ENCODE measurements around the gene SYK.

The SYK gene

DNA sequence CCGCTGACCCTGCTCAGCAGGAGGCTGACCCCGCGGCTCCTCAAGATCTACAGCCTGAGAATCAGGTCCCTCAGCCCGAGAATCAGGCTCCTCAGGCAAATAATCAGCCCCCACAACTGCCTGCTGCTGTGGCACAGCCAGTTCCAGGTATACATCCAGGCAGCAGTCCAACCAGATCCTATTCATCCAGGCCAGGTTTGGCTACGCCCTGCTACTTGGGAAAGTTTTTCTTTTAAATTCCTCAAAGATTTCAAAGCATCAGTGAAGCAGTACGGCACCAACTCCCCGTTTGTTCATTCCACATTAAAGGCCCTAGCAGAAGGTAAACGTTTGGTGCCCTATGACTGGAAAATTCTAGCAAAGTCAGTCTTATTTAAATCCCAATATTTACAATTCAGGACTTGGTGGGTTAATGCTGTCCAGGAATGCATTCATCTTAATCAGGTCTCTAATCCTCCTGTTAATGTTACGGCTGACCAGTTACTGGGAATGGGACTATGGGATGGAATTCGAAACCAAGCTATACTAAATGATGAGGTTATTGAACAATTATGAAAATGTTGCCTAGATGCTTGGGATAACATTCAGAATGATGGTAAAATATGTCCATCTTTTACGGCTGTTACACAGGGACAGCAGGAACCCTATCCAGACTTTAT lies 102.3 kb downstream of the SYK start:
- Histone ChIP-seq H3K4me2 (ENCODE audit: low read length) (no peak overlapping the region), H3K4ac (ENCODE audit: low read depth, low read length) (no peak overlapping the region), H2AFZ (ENCODE audit: insufficient read depth, low read length, poor library complexity) (no peak overlapping the region), H2BK5ac (ENCODE audit: low read depth, low read length, poor library complexity) (no peak overlapping the region), H3K27me3 (ENCODE audit: insufficient read depth, low read length) (no peaks in the 10 kb centered on the region), H3K18ac (ENCODE audit: low read length) (no peak overlapping the region), H3K36me3 (ENCODE audit: control insufficient read depth in 1 of 2, insufficient read depth in 2 of 2, low read length in 2 of 2) (no peaks in the 10 kb centered on the region), H2BK120ac (ENCODE audit: insufficient read depth, low read length, poor library complexity) (no peak overlapping the region), H4K8ac (ENCODE audit: low read depth, low read length) (no peak overlapping the region), H2BK12ac (ENCODE audit: low read length) (no peak overlapping the region), H3K27ac (ENCODE audit: low read depth, low read length) (no peak overlapping the region), H3K23ac (ENCODE audit: low read length) (no peak overlapping the region), H3K9me3 (ENCODE audit: insufficient read depth, low read depth, low read length) (peaks cover 6% of the 10 kb centered on the region), H4K12ac (ENCODE audit: low read depth, low read length) (no peak overlapping the region), H2AK5ac (ENCODE audit: low read length) (no peak overlapping the region), H3K79me1 (ENCODE audit: low read length) (no peaks in the 10 kb centered on the region), H3K4me1 (ENCODE audit: control insufficient read depth in 1 of 2, insufficient read depth in 2 of 2, low read length in 2 of 2) (no peaks in the 10 kb centered on the region), H3K9ac (ENCODE audit: low read length) (no peak overlapping the region), H4K91ac (ENCODE audit: low read depth, low read length) (no peak overlapping the region), H3K79me2 (ENCODE audit: control insufficient read depth, insufficient read depth, low read length, poor library complexity) (no peaks in the 10 kb centered on the region), H3K4me3 (ENCODE audit: low read depth, low read length) (no peak overlapping the region), H3K14ac (ENCODE audit: low read length) (no peak overlapping the region)
- no CpG with 5 or more reads among the region's 11 CpGs for WGBS (ENCODE audit: extremely low coverage, insufficient coverage, insufficient read length)
- no peak for DNase-seq

DNA sequence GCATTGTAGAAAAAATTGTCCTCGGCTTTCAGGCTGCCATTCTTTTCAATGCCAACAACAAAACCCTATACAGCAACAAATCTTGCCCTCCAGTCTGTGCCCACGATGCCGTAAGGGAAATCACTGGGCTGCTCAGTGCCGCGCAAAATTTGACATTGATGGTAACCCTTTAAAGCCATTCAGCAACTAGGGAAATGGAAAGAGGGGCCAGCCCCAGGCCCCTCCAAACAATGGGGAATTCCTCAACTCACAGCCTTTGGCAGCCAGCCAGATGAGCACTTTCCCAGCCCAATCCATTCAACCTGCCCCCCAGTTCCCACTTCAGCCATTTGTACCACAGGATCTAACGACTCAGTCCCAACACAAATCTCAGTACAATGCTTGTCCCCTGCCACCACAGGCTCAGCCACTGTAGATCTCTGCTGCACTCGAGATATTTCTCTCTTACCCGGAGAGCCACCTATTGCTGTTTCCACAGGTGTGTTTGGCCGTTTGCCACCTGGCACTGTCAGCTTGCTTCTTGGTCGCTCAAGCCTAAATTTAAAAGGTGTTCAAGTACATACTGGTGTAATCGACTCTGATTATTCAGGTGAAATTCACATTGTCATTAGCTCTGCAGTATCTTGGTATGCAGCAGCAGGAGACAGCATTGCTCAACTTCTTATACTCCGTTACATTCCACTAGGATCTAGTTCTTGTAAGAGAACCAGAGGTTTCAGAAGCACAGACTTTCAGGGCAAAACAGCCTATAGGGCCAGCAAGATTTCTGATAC lies 103.3 kb downstream of the SYK start:
- Histone ChIP-seq H4K12ac (ENCODE audit: low read depth, low read length) (no peak overlapping the region), H3K9ac (ENCODE audit: low read length) (no peak overlapping the region), H3K79me2 (ENCODE audit: control insufficient read depth, insufficient read depth, low read length, poor library complexity) (no peaks in the 10 kb centered on the region), H3K4me1 (ENCODE audit: control insufficient read depth in 1 of 2, insufficient read depth in 2 of 2, low read length in 2 of 2) (no peaks in the 10 kb centered on the region), H3K79me1 (ENCODE audit: low read length) (no peaks in the 10 kb centered on the region), H4K8ac (ENCODE audit: low read depth, low read length) (no peak overlapping the region), H3K36me3 (ENCODE audit: control insufficient read depth in 1 of 2, insufficient read depth in 2 of 2, low read length in 2 of 2) (no peaks in the 10 kb centered on the region), H3K4ac (ENCODE audit: low read depth, low read length) (no peak overlapping the region), H3K18ac (ENCODE audit: low read length) (no peak overlapping the region), H4K91ac (ENCODE audit: low read depth, low read length) (no peak overlapping the region), H3K27ac (ENCODE audit: low read depth, low read length) (no peak overlapping the region), H2BK5ac (ENCODE audit: low read depth, low read length, poor library complexity) (no peak overlapping the region), H3K4me3 (ENCODE audit: low read depth, low read length) (no peak overlapping the region), H3K27me3 (ENCODE audit: insufficient read depth, low read length) (no peaks in the 10 kb centered on the region), H2BK12ac (ENCODE audit: low read length) (no peak overlapping the region), H3K4me2 (ENCODE audit: low read length) (no peak overlapping the region), H3K9me3 (ENCODE audit: insufficient read depth, low read depth, low read length) (peaks cover 6% of the 10 kb centered on the region), H2BK120ac (ENCODE audit: insufficient read depth, low read length, poor library complexity) (no peak overlapping the region), H3K23ac (ENCODE audit: low read length) (no peak overlapping the region), H2AK5ac (ENCODE audit: low read length) (no peak overlapping the region), H2AFZ (ENCODE audit: insufficient read depth, low read length, poor library complexity) (no peak overlapping the region), H3K14ac (ENCODE audit: low read length) (no peak overlapping the region)
- DNase-seq = no peak
- WGBS (ENCODE audit: extremely low coverage, insufficient coverage, insufficient read length) = no CpG with 5 or more reads among the region's 12 CpGs

DNA sequence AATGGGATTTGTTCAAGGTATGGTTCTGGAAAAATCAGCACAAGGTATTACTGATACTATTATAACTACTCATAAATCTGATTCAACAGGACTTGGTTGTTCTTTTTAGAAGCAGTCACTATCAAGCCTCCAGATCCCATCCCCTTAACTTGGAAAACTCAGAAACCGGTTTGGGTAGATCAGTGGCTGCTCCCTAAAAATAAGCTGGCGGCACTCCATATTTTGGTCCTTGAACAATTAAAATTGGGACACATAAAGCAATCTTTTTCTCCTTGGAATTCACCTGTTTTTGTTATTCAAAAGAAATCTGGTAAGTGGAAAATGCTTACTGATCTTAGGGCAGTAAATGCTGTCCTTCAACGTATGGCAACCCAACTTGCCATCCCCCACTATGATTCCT lies 104.2 kb downstream of the SYK start:
- Histone ChIP-seq H2BK5ac (ENCODE audit: low read depth, low read length, poor library complexity) (no peak overlapping the region), H3K9me3 (ENCODE audit: insufficient read depth, low read depth, low read length) (peaks cover 6% of the 10 kb centered on the region), H3K14ac (ENCODE audit: low read length) (no peak overlapping the region), H2BK120ac (ENCODE audit: insufficient read depth, low read length, poor library complexity) (no peak overlapping the region), H2AFZ (ENCODE audit: insufficient read depth, low read length, poor library complexity) (no peak overlapping the region), H4K91ac (ENCODE audit: low read depth, low read length) (no peak overlapping the region), H3K4me2 (ENCODE audit: low read length) (no peak overlapping the region), H3K27ac (ENCODE audit: low read depth, low read length) (no peak overlapping the region), H3K79me2 (ENCODE audit: control insufficient read depth, insufficient read depth, low read length, poor library complexity) (no peaks in the 10 kb centered on the region), H3K4me1 (ENCODE audit: control insufficient read depth in 1 of 2, insufficient read depth in 2 of 2, low read length in 2 of 2) (no peaks in the 10 kb centered on the region), H3K9ac (ENCODE audit: low read length) (no peak overlapping the region), H3K23ac (ENCODE audit: low read length) (no peak overlapping the region), H3K4me3 (ENCODE audit: low read depth, low read length) (no peak overlapping the region), H3K36me3 (ENCODE audit: control insufficient read depth in 1 of 2, insufficient read depth in 2 of 2, low read length in 2 of 2) (no peaks in the 10 kb centered on the region), H2BK12ac (ENCODE audit: low read length) (no peak overlapping the region), H2AK5ac (ENCODE audit: low read length) (no peak overlapping the region), H4K8ac (ENCODE audit: low read depth, low read length) (no peak overlapping the region), H4K12ac (ENCODE audit: low read depth, low read length) (no peak overlapping the region), H3K4ac (ENCODE audit: low read depth, low read length) (no peak overlapping the region), H3K27me3 (ENCODE audit: insufficient read depth, low read length) (no peaks in the 10 kb centered on the region), H3K18ac (ENCODE audit: low read length) (no peak overlapping the region), H3K79me1 (ENCODE audit: low read length) (no peaks in the 10 kb centered on the region)
- WGBS (ENCODE audit: extremely low coverage, insufficient coverage, insufficient read length) = no CpG with 5 or more reads among the region's 3 CpGs
- DNase-seq = no peak

DNA sequence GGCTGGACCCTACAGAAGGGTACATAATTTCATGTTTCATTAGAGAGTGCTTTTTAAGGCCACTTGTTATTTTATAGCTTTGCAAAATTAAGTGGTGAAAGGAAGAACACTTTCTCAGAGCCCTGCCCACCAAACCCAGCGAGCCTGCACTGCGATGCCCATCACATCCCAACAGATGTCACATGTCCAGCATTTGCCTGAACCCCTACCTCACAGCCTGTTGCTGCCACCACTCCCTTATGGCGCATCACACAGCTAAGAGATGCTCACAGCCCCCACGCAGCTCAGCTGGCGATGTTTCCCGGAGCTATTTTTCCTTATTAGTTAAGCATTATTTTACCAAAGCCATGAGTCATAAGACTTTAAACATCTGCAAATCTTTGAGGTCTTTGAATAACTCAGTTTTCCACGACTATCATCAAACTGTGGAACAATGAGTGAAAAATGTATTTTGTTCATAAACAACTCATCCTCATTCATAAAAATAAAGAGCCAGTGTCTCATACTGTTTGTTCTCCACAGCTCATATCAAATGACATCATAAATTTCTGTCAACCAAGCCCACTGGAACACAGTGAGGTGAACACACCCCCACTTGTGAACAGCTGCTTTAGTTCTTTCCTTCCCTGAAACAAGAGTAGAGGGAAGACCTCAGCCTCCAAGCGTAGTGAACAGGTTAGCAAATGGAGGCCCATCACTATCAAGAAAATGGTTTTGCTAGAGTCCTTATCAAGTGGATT lies 104.9 kb downstream of the SYK start:
- H2BK5ac ChIP-seq (ENCODE audit: low read depth, low read length, poor library complexity) = no peak overlapping the region
- H3K79me1 ChIP-seq (ENCODE audit: low read length) = no peaks in the 10 kb centered on the region
- no peak overlapping the region for H3K27ac ChIP-seq (ENCODE audit: low read depth, low read length)
- H4K12ac ChIP-seq (ENCODE audit: low read depth, low read length) = no peak overlapping the region
- H3K18ac ChIP-seq (ENCODE audit: low read length) = no peak overlapping the region
- H3K79me2 ChIP-seq (ENCODE audit: control insufficient read depth, insufficient read depth, low read length, poor library complexity) = no peaks in the 10 kb centered on the region
- H3K4me2 ChIP-seq (ENCODE audit: low read length) = no peak overlapping the region
- H3K4me1 ChIP-seq (ENCODE audit: control insufficient read depth in 1 of 2, insufficient read depth in 2 of 2, low read length in 2 of 2) = no peaks in the 10 kb centered on the region
- no peak overlapping the region for H3K4ac ChIP-seq (ENCODE audit: low read depth, low read length)
- no peak overlapping the region for H4K8ac ChIP-seq (ENCODE audit: low read depth, low read length)
- H3K23ac ChIP-seq (ENCODE audit: low read length) = no peak overlapping the region
- no peak for DNase-seq
- H2BK12ac ChIP-seq (ENCODE audit: low read length) = no peak overlapping the region
- H3K27me3 ChIP-seq (ENCODE audit: insufficient read depth, low read length) = no peaks in the 10 kb centered on the region
- no peak overlapping the region for H3K9ac ChIP-seq (ENCODE audit: low read length)
- WGBS (ENCODE audit: extremely low coverage, insufficient coverage, insufficient read length) = no CpG with 5 or more reads among the region's 8 CpGs
- H2AK5ac ChIP-seq (ENCODE audit: low read length) = no peak overlapping the region
- H2BK120ac ChIP-seq (ENCODE audit: insufficient read depth, low read length, poor library complexity) = no peak overlapping the region
- H2AFZ ChIP-seq (ENCODE audit: insufficient read depth, low read length, poor library complexity) = no peak overlapping the region
- no peak overlapping the region for H3K4me3 ChIP-seq (ENCODE audit: low read depth, low read length)
- H3K14ac ChIP-seq (ENCODE audit: low read length) = no peak overlapping the region
- H3K9me3 ChIP-seq (ENCODE audit: insufficient read depth, low read depth, low read length) = peaks cover 6% of the 10 kb centered on the region
- H4K91ac ChIP-seq (ENCODE audit: low read depth, low read length) = no peak overlapping the region
- no peaks in the 10 kb centered on the region for H3K36me3 ChIP-seq (ENCODE audit: control insufficient read depth in 1 of 2, insufficient read depth in 2 of 2, low read length in 2 of 2)
